Lower leg skin (tissue), 4 donors: ENCODE data around the gene PHACTR4. TPM values are rescaled to one million over a fixed set of nuclear protein-coding genes. Genes with fewer than 3 reads are reported as not detected.

Experiments used
- DNase-seq, 2 donors: peaks; one replicate each; pipeline ENCODE4 v3.0.0-alpha.2; 2019; ENCODE audit warnings: low spot score in 2 of 2
- H3K4me3 ChIP-seq: fragments of 200-600 bp; sonication (generic); 2 replicates; pipeline ENCODE4 v1.5.1; 2017; ENCODE audit warnings: mild to moderate bottlenecking, low read depth; ENCODE audit not compliant: poor library complexity, severe bottlenecking
- POLR2A ChIP-seq, 2 donors: fragments of 450-650 bp; IDR thresholded peaks; one replicate each; pipeline ENCODE4 v1.6.1; 2016 to 2017; ENCODE audit warnings: antibody characterized with exemption in 2 of 2, mild to moderate bottlenecking in 1 of 2, moderate library complexity in 1 of 2
- WGBS, 2 donors: methylation state at CpG; one replicate each; pipeline ENCODE4 v1.1.5; 2018; 5-methylcytosine and 5-hydroxymethylcytosine counted together
- intact Hi-C: fragments of 100-400 bp; cut with DNase I; formaldehyde crosslinking; loops from one replicate; pipeline ENCODE4 v1.15.0; 2023; ENCODE audit warnings: low total_unique reads
- total RNA-seq, 4 donors: library from RNA; depleted of rRNA; stranded (reverse); fragments of >200 nt; gene quantifications; one replicate each; pipeline ENCODE4 v1.1.0, GENCODE V29; 2016
- TF ChIP-seq, protein P1 (sequence below), 3 donors: fragments of 450-650 bp; IDR thresholded peaks; one replicate each; pipeline ENCODE4 v1.5.1; 2016; ENCODE audit warnings: antibody characterized with exemption in 3 of 3, mild to moderate bottlenecking in 3 of 3, moderate library complexity in 2 of 3

PHACTR4 gene
- total RNA-seq, 4 donors from 2014 or later: 32.8 to 54.1 (median 51.2) TPM

DNA sequence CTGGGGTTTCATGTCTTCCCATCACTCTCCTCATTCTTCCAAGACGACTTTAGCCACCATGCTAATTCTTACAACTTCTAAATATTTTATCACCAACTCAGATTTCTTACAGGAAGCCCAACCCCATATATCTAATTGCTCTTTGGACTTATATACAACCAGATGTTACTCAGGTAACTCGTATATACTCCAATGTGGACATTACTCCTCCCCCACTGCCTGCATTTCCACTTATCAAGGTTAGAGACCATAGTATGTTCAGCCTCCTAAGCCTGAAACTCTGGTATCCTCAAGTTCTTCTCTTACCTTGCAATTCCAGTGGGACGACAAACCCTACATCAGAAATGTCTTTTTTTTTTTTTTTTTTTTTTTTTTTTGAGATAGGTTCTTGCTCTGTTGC, 133.6 kb downstream of the PHACTR4 start:
- intact Hi-C loops: no loop called here
- TF ChIP-seq, protein P1, sequence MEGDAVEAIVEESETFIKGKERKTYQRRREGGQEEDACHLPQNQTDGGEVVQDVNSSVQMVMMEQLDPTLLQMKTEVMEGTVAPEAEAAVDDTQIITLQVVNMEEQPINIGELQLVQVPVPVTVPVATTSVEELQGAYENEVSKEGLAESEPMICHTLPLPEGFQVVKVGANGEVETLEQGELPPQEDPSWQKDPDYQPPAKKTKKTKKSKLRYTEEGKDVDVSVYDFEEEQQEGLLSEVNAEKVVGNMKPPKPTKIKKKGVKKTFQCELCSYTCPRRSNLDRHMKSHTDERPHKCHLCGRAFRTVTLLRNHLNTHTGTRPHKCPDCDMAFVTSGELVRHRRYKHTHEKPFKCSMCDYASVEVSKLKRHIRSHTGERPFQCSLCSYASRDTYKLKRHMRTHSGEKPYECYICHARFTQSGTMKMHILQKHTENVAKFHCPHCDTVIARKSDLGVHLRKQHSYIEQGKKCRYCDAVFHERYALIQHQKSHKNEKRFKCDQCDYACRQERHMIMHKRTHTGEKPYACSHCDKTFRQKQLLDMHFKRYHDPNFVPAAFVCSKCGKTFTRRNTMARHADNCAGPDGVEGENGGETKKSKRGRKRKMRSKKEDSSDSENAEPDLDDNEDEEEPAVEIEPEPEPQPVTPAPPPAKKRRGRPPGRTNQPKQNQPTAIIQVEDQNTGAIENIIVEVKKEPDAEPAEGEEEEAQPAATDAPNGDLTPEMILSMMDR (IDR thresholded peaks at IDR 0.05): no peak
- no peak for TF ChIP-seq POLR2A (IDR thresholded peaks at IDR 0.05)
- no peak for DNase-seq
- no peak overlapping the region for H3K4me3 ChIP-seq
- 83% methylated on average over 3 of the region's 3 CpGs for WGBS, 2 donors

- intact Hi-C loops: no loop called here
- peak within 1 kb of the TSS; percentile 65 for H3K4me3 ChIP-seq
These were observed 136.1 kb downstream of the PHACTR4 start, which contains the start of gene RCC1 for GRCh38 chr1:28505406-28506187. Gene RCC1 (plus strand): TSS chr1:28506043. CDS start chr1:28529867, 23,824 bp downstream.

GRCh38 chr1:28506907-28507246, 137.3 kb downstream of the PHACTR4 start:
- no peak for TF ChIP-seq POLR2A (IDR thresholded peaks at IDR 0.05)
- TF ChIP-seq, protein P1 (IDR thresholded peaks at IDR 0.05): no peak
- peak overlapping the region; percentile 61 for H3K4me3 ChIP-seq
- intact Hi-C loops: no loop called here
- DNase-seq: no peak
- 1% methylated on average over 14 of the region's 14 CpGs for WGBS, 2 donors

More at GRCh38 chr1:28505406-28506187, 136.1 kb downstream of the PHACTR4 start, which contains the start of gene RCC1:
- WGBS, 2 donors: 0 to 2% methylated on average over 41 of the region's 41 CpGs
- TF ChIP-seq POLR2A (IDR thresholded peaks at IDR 0.05): peak in 1 of 2 donors; percentile 78
- TF ChIP-seq, protein P1 (IDR thresholded peaks at IDR 0.05): no peak
- peak; percentile 98 to 99 for DNase-seq

- intact Hi-C loops: no loop called here
- TF ChIP-seq POLR2A (IDR thresholded peaks at IDR 0.05): no peak
- TF ChIP-seq, protein P1 (IDR thresholded peaks at IDR 0.05): no peak
- 4 to 5% methylated on average over 11 of the region's 11 CpGs for WGBS, 2 donors
- peak overlapping the region; percentile 61 for H3K4me3 ChIP-seq
- DNase-seq: no peak
These were observed 137.7 kb downstream of the PHACTR4 start for GRCh38 chr1:28507247-28507645.

GRCh38 chr1:28507646-28508434, 138.3 kb downstream of the PHACTR4 start:
- peak overlapping the region; percentile 61 for H3K4me3 ChIP-seq
- no peak for DNase-seq
- intact Hi-C loops: no loop called here
- 32 to 36% methylated on average over 10 of the region's 10 CpGs for WGBS, 2 donors
- TF ChIP-seq, protein P1 (IDR thresholded peaks at IDR 0.05): no peak
- no peak for TF ChIP-seq POLR2A (IDR thresholded peaks at IDR 0.05)
